Measurements from ENCODE around the gene PIGX.

The PIGX gene

DNA sequence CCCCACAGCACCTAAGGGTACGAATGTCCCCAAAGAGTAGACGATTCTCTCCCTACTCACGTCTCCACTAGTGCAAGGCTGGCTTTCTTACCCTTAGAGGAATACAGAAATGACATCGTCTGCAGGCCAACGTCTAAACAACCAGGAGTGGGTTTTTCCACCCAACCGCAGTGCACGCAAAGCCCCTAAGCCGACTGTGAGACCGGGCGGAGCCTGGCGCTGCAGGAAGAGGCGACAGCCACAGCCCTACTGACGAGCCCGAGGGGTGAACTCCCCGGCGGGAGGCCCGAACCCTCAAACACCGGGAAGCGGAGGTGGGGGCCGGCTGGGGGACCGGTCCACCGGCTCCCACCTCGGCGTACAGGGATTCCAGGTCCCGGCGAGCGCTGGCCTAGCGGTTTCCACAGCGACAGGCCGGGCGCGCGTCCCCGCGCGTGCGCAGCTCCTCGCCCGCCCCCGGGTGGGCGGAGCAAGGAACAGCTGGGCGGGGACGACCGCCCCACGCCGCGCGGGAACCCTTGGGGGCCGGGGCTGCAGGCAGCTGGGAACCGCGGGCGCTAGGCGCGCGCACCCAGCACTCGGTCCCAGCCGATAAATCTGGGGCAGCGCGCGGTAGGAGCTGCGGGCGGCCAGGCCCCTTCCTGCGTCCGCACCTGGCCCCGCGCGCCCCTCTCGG is at the start of gene PIGX, which contains the start of gene CEP19:
Gene PIGX (plus strand): TSS at position 540 of the 676 bp plus-strand sequence.
Gene CEP19 (minus strand): TSS at position 413 of the 676 bp plus-strand sequence. CDS start 3,593 bp downstream, outside the sequence.
- DNase-seq: peak; percentile 93

DNA sequence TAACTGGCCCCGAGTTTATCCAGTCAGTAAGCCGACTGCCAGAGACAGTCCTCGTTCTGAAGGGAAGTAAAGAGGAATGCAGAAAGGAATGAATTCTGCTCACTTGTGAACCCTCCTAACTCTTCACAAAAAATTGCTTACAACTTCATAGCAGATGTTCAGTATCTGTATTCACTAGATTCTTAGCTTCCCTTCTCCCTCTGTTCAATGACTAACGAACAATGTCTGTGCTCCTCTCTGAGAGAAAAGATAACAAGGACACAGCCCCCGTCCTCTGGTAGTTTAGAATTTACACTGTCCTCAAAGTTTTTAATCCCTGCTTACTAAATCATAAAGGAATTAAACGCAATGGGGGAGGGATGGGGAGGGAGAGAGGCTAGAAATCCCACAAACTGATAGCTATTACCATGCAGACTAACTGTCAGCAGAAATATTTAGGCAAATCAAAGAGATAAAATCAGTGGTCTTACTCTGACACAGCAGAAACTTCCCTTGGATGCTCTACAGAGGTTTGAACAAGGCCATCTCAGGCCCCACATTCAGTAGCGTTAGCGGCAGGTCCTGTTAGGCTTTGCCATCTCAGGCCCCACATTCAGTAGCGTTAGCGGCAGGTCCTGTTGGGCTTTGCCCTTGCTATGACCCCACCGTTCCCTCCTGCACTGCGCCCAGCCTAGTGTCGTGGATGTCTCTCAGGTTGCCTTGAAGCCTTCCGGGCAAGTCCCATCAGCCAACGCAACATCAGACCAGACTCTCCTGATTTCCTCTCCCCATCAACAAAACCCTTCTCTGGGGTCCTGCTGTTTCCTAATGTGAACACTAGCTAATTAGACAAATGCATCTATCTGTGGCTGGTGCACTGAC is 49.2 kb upstream of the PIGX start:
- no peak for DNase-seq

- no peak for DNase-seq
These were observed 45.9 kb upstream of the PIGX start for GRCh38 chr3:196666001-196666867.

GRCh38 chr3:196667056-196667825 is 44.9 kb upstream of the PIGX start:
- DNase-seq: no peak

GRCh38 chr3:196670339-196670738 is 41.8 kb upstream of the PIGX start:
- no peak for DNase-seq

- no peak for DNase-seq
These were observed 38.5 kb upstream of the PIGX start for GRCh38 chr3:196673632-196674031.

GRCh38 chr3:196677353-196677752 is 34.8 kb upstream of the PIGX start:
- no peak for DNase-seq

- no peak for DNase-seq
These were observed 34.2 kb upstream of the PIGX start for GRCh38 chr3:196677931-196678330.

GRCh38 chr3:196684548-196685407 is 27.4 kb upstream of the PIGX start:
- peak; percentile 85 for DNase-seq

- no peak for DNase-seq
These were observed 25.7 kb upstream of the PIGX start for GRCh38 chr3:196686436-196686835.

DNA sequence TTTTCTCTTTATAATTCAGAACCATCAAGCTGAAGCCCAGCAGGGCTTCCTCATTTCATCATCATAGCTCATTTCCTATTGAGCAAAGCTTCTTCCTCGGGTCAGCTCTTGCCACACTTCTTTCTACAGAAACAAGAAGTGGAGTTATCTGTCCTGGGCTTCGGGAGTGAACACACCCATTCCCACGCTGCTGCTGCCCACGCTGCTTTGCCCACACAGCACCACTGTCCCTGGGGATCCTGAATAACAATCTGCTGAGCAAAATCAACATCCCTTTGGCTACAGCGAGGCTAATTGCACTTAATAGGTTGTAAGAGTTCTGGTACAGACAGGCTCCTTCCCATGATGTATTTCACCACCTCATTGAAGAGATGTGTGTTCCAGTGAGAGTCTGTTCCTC is 23.8 kb upstream of the PIGX start:
- DNase-seq: no peak

GRCh38 chr3:196689941-196690660 is 22.1 kb upstream of the PIGX start:
- no peak for DNase-seq

DNA sequence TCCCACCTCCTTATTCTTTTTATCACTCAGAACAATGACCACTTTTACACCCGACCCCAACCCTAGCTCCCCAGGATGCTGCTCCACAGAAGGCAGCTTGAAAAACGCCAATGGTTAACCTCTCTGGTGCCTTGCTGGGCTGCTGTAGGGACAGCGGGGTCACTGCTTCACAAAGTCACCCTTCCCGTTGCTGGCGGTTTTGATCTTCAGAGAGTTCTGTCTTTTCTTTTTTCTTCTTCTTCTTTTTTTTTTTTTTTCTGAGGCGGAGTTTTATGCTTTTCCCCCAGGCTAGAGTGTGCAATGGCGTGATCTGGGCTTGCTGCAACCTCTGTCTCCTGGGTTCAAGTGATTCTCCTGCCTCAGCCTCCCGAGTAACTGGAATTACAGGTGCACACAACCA is 20.8 kb upstream of the PIGX start:
- DNase-seq: no peak

- DNase-seq: peak; percentile 32
These were observed 18.0 kb upstream of the PIGX start for GRCh38 chr3:196694202-196694638.

DNA sequence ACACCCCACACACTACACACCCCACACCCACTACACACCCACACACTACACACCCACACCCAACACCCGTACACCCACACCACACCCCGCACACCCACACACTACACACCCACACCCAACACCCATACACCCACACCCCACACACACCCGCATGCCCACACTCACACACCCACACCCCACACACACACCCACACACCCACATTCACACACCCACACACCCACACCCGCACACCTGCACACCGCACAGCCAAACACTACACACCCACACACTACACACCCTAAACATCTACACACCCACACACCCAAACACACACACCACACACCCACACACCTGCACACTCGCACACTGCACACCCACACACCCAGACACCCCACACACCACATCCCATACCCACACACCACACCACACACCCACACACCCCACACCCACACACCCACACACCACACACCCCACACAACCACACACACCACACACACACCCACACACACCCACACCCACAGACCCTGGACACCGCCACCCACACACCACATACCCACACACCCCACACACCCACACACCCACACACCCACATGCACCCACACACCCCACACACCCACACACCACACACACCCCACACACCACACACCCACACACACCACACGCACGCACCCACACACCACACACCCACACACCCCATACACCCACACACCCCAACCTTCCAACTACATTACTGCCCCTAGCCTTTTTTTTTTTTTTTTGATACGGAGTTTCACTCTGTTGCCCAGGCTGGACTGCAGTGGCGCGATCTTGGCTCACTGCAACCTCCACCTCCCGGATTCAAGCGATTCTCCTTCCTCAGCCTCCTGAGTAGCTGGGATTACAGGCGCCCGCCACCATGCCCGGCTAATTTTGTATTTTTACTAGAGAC is 17.0 kb upstream of the PIGX start:
- no peak for DNase-seq

DNA sequence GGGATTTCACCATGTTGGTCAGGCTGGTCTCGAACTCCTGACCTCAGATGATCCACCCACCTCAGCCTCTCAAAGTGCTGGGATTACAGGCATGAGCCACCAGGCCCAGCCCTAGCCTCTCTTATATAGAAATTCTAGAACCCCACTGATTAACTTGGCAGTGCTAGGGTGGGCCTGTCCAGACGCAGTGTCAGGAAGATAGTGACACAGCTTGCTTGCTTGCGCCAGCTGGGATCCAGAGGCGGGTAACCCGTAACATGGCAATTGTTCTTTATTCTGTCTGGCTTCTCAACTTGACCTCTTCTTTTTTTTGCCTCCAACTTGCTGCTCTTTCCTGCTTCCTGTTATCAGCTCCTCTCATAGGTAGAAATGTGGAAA is 16.3 kb upstream of the PIGX start:
- DNase-seq: no peak

- DNase-seq: no peak
These were observed 14.9 kb upstream of the PIGX start for GRCh38 chr3:196697270-196697669.

GRCh38 chr3:196699749-196700148 is 12.4 kb upstream of the PIGX start:
- no peak for DNase-seq

- no peak for DNase-seq
These were observed 11.4 kb upstream of the PIGX start for GRCh38 chr3:196700801-196701200.

DNA sequence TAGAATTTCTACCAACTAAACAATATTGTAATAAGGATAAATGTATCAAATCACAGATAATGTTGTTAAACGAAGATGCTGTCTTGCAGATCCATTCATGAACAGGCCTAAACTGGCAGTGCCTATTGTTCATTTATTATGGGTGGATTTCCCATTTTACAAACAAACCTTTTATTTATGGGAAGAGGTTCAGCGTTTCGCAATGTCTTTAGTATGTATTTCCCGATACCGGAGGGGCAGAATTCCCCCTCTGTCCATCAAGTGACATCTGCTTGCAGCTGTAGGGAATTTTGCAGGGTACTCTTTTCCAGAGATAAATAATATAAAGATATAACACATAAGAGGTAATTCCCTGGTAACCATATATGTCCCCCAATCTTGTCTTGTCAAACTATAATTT is 5.8 kb upstream of the PIGX start:
- no peak for DNase-seq
